Vagina (tissue), 2 donors: ENCODE results near the gene PAFAH1B1. TPM values are rescaled to one million over a fixed set of nuclear protein-coding genes. Genes with fewer than 3 reads are reported as not detected.
"Not testable (repeated sequence)": the region's sequence is repeated elsewhere in the genome, so short reads cannot be mapped to it uniquely, and the experiment has no call there.

Source experiments
- DNase-seq, 2 donors: peaks; one replicate each; pipeline ENCODE4 v3.0.0-alpha.2; 2017; ENCODE audit errors: extremely low spot score in 2 of 2
- H3K27ac ChIP-seq: fragments of 200-600 bp; sonication (generic); one replicate; pipeline ENCODE4 v1.5.1; 2019
- H3K27me3 ChIP-seq: fragments of 200-600 bp; sonication (generic); one replicate; pipeline ENCODE4 v1.5.1; 2019
- H3K36me3 ChIP-seq, 2 donors: fragments of 200-600 bp; sonication (generic); one replicate each; pipeline ENCODE4 v1.5.1; 2017 to 2019
- H3K4me1 ChIP-seq: fragments of 200-600 bp; sonication (generic); one replicate; pipeline ENCODE4 v1.5.1; 2019
- H3K4me3 ChIP-seq, 2 donors: fragments of 200-600 bp; sonication (generic); 1 replicate in 1 of 2; 2 replicates in 1 of 2; pipeline ENCODE4 v1.5.1; 2016 to 2019
- H3K9me3 ChIP-seq: fragments of 200-600 bp; sonication (generic); one replicate; pipeline ENCODE4 v1.5.1; 2019
- CTCF ChIP-seq, 3 experiments: fragments of 450-650 bp in 2 of 3; fragments of 200-600 bp in 1 of 3; sonication (generic) in 1 of 3; IDR thresholded peaks; one replicate each; pipeline ENCODE4 v1.5.1; 2017 to 2019; ENCODE audit warnings: antibody characterized with exemption in 3 of 3, mild to moderate bottlenecking in 2 of 3, moderate library complexity in 2 of 3
- POLR2A ChIP-seq, 2 donors: fragments of 450-650 bp; IDR thresholded peaks; one replicate each; pipeline ENCODE4 v1.6.1; 2017; ENCODE audit warnings: antibody characterized with exemption in 2 of 2, mild to moderate bottlenecking in 2 of 2, moderate library complexity in 2 of 2
- POLR2AphosphoS5 ChIP-seq, 2 donors: sonication (generic); formaldehyde crosslinking; IDR thresholded peaks; one replicate each; pipeline ENCODE4 v1.9.0; 2017; ENCODE audit warnings: antibody characterized with exemption in 2 of 2, mild to moderate bottlenecking in 2 of 2, low read depth in 1 of 2; ENCODE audit not compliant: insufficient read depth in 1 of 2
- intact Hi-C: fragments of 100-400 bp; cut with DNase I; formaldehyde crosslinking; loops from one replicate; pipeline ENCODE4 v1.15.1; 2023
- total RNA-seq: library from RNA; depleted of rRNA; stranded (reverse); fragments of >200 nt; gene quantifications from one replicate; pipeline ENCODE4 v1.2.3, GENCODE V29; 2016

PAFAH1B1 gene
- total RNA-seq, 1 donor from 2014 or later = 102 TPM

- Histone ChIP-seq H3K27ac (no peak overlapping the region), H3K27me3 (no peaks in the 10 kb centered on the region), H3K4me1 (no peaks in the 10 kb centered on the region), H3K4me3 (no peak overlapping the region), H3K36me3 (peaks cover 0 to 81% of the 10 kb centered on the region in 2 donors), H3K9me3 (no peaks in the 10 kb centered on the region)
- DNase-seq = peak in 1 of 2 donors; percentile 95
- intact Hi-C loops = no loop called here
- TF ChIP-seq POLR2A (IDR thresholded peaks at IDR 0.05) (no peak), POLR2AphosphoS5 (IDR thresholded peaks at IDR 0.05; ENCODE audit: insufficient read depth in 1 of 2, low read depth in 1 of 2) (no peak), CTCF (IDR thresholded peaks at IDR 0.05) (no peak)
Measured at GRCh38 chr17:2695243-2695960, 101.9 kb downstream of the PAFAH1B1 start.

- Histone ChIP-seq H3K9me3 (no peaks in the 10 kb centered on the region), H3K27ac (no peak overlapping the region), H3K36me3 (peaks cover 0 to 87% of the 10 kb centered on the region in 2 donors), H3K27me3 (no peaks in the 10 kb centered on the region), H3K4me3 (no peak overlapping the region), H3K4me1 (no peaks in the 10 kb centered on the region)
- TF ChIP-seq POLR2AphosphoS5 (IDR thresholded peaks at IDR 0.05; ENCODE audit: insufficient read depth in 1 of 2, low read depth in 1 of 2) (no peak), CTCF (IDR thresholded peaks at IDR 0.05) (no peak), POLR2A (IDR thresholded peaks at IDR 0.05) (no peak)
- intact Hi-C loops = no loop called here
- peak in 1 of 2 donors; percentile 91 for DNase-seq
Measured at GRCh38 chr17:2695961-2696760, 102.7 kb downstream of the PAFAH1B1 start.

- TF ChIP-seq POLR2AphosphoS5 (IDR thresholded peaks at IDR 0.05; ENCODE audit: insufficient read depth in 1 of 2, low read depth in 1 of 2) (no peak), CTCF (IDR thresholded peaks at IDR 0.05) (no peak), POLR2A (IDR thresholded peaks at IDR 0.05) (no peak)
- H3K27me3 ChIP-seq = no peaks in the 10 kb centered on the region
- no peak overlapping the region for H3K27ac ChIP-seq
- no peak overlapping the region for H3K4me3 ChIP-seq
- no peaks in the 10 kb centered on the region for H3K9me3 ChIP-seq
- intact Hi-C loops = no loop called here
- DNase-seq = no peak
- H3K4me1 ChIP-seq = no peaks in the 10 kb centered on the region
- peaks cover 0 to 89% of the 10 kb centered on the region in 2 donors for H3K36me3 ChIP-seq
Measured at GRCh38 chr17:2697611-2698162, 104.2 kb downstream of the PAFAH1B1 start.

GRCh38 chr17:2699216-2699805 is 105.9 kb downstream of the PAFAH1B1 start:
- H3K4me3 ChIP-seq, H3K4me1 ChIP-seq, H3K27ac ChIP-seq, DNase-seq, H3K27me3 ChIP-seq, intact Hi-C loops, H3K9me3 ChIP-seq: not testable (repeated sequence)
- peaks cover 0 to 91% of the 10 kb centered on the region in 2 donors for H3K36me3 ChIP-seq

- no peaks in the 10 kb centered on the region for H3K4me1 ChIP-seq
- no peaks in the 10 kb centered on the region for H3K27me3 ChIP-seq
- TF ChIP-seq POLR2A (IDR thresholded peaks at IDR 0.05) = no peak
- no peak for TF ChIP-seq POLR2AphosphoS5 (IDR thresholded peaks at IDR 0.05; ENCODE audit: insufficient read depth in 1 of 2, low read depth in 1 of 2)
- no peak for TF ChIP-seq CTCF (IDR thresholded peaks at IDR 0.05)
- intact Hi-C loops = no loop called here
- peaks cover 0 to 83% of the 10 kb centered on the region in 2 donors for H3K36me3 ChIP-seq
- DNase-seq = no peak
- no peaks in the 10 kb centered on the region for H3K9me3 ChIP-seq
- H3K27ac ChIP-seq = no peak overlapping the region
- H3K4me3 ChIP-seq = no peak overlapping the region
Measured at GRCh38 chr17:2700030-2700490, 106.6 kb downstream of the PAFAH1B1 start.
